ENCODE data around the gene FOSL1. TPM values are rescaled to one million over a fixed set of nuclear protein-coding genes. Genes with fewer than 3 reads are reported as not detected.
A peak's percentile ranks its signal among the peaks of the same experiment; 100 is the strongest.
"Not testable (repeated sequence)": the region's sequence is repeated elsewhere in the genome, so short reads cannot be mapped to it uniquely, and the experiment has no call there.

FOSL1 gene
- total RNA-seq, 1 donor from 2014 or later, result not detected

DNA sequence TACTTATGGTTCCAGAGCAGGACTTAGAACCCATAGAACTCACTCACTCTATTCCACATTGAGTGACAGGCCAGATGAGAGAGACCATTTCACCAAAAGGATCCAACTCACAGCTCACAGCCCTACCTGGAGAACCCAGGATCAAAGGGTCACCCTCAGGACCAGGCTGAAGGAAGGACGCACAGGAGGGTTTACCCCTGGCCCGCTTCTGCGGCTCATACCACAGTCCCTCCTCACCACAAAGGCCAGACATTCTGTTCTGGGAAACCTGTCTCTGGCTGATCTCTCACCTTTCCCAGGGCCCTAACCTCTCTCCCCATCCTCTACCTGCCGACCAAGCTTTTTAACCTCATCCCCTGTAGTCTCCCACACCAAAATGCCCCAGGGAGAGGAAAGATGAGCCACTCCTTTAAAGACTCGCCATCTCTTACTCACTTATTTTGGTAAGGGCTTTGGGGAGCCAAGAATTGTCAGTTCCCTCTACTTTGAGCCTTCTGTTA is 4.7 kb downstream of the FOSL1 start:
- Histone ChIP-seq H3F3A (ENCODE audit: low read depth) (peaks cover 24% of the 10 kb centered on the region), H3K79me2 (ENCODE audit: low read depth) (peaks cover 14% of the 10 kb centered on the region), H3K9ac (no peak overlapping the region), H4K20me1 (ENCODE audit: low read depth) (peaks cover 14% of the 10 kb centered on the region), H3K4me3 (no peak overlapping the region), H2AFZ (replicated peaks) (no peak overlapping the region), H3K9me3 (ENCODE audit: low read depth) (no peaks in the 10 kb centered on the region), H3K4me1 (peaks cover 15% of the 10 kb centered on the region), H3K27me3 (peaks cover 46% of the 10 kb centered on the region), H3K4me2 (no peak overlapping the region), H3K27ac (no peak overlapping the region), H3K36me3 (no peaks in the 10 kb centered on the region)
- no peaks in the 10 kb centered on the region for H3K36me3 Mint-ChIP-seq
- no peak for DNase-seq (ENCODE audit: low spot score)
- TF ChIP-seq EZH2phosphoT487 (IDR thresholded peaks at IDR 0.05) (no peak), EZH2 (IDR thresholded peaks at IDR 0.05) (no peak)
- TF ChIP-seq, protein P1, sequence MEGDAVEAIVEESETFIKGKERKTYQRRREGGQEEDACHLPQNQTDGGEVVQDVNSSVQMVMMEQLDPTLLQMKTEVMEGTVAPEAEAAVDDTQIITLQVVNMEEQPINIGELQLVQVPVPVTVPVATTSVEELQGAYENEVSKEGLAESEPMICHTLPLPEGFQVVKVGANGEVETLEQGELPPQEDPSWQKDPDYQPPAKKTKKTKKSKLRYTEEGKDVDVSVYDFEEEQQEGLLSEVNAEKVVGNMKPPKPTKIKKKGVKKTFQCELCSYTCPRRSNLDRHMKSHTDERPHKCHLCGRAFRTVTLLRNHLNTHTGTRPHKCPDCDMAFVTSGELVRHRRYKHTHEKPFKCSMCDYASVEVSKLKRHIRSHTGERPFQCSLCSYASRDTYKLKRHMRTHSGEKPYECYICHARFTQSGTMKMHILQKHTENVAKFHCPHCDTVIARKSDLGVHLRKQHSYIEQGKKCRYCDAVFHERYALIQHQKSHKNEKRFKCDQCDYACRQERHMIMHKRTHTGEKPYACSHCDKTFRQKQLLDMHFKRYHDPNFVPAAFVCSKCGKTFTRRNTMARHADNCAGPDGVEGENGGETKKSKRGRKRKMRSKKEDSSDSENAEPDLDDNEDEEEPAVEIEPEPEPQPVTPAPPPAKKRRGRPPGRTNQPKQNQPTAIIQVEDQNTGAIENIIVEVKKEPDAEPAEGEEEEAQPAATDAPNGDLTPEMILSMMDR (IDR thresholded peaks at IDR 0.05), result no peak
- H3K9me3 Mint-ChIP-seq, result no peaks in the 10 kb centered on the region
- peaks cover 28% of the 10 kb centered on the region for H3K27me3 Mint-ChIP-seq (ENCODE audit: insufficient read depth, low read depth)
- peak overlapping the region; percentile 59 for H3K4me3 Mint-ChIP-seq
- H3K27ac Mint-ChIP-seq, result no peak overlapping the region
- peaks cover 21% of the 10 kb centered on the region for H3K4me1 Mint-ChIP-seq

DNA sequence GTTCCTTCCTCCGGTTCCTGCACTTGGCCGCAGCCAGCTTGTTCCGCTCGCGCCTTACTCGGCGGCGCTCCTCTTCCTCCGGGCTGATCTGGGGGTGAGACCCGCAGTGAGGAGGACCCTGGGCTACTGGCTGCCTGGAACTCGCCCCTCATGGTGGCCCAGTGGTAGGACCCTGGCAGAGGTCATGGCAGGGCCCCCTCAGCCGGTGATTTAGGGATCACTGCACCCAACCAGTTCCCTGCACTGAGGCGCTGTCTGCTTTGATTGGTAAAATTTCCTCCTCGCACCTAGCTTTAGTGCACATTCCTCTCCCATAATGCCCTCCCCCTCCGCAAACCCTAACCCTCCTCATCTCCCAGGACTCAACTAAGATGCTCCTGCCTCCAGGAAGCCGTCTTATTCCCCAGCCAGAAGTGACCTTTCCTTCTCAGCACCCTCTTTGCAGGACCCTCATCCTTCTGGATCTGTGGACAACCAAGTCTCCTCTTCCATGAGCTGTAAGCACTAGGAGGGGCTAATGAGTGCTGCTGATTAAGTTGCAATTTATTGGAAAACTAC is 6.1 kb downstream of the FOSL1 start:
- Histone ChIP-seq H3K4me1 (peaks cover 17% of the 10 kb centered on the region), H4K20me1 (ENCODE audit: low read depth) (peaks cover 14% of the 10 kb centered on the region), H3K4me3 (no peak overlapping the region), H3K27ac (no peak overlapping the region), H2AFZ (replicated peaks) (no peak overlapping the region), H3K79me2 (ENCODE audit: low read depth) (peaks cover 14% of the 10 kb centered on the region), H3K9ac (no peak overlapping the region), H3K36me3 (no peaks in the 10 kb centered on the region), H3K27me3 (peaks cover 44% of the 10 kb centered on the region), H3F3A (ENCODE audit: low read depth) (peaks cover 30% of the 10 kb centered on the region), H3K4me2 (no peak overlapping the region), H3K9me3 (ENCODE audit: low read depth) (no peaks in the 10 kb centered on the region)
- Mint-ChIP-seq H3K36me3 (no peaks in the 10 kb centered on the region), H3K4me1 (peaks cover 32% of the 10 kb centered on the region), H3K4me3 (peak overlapping the region; percentile 39), H3K27ac (no peak overlapping the region), H3K27me3 (ENCODE audit: insufficient read depth, low read depth) (peaks cover 24% of the 10 kb centered on the region), H3K9me3 (no peaks in the 10 kb centered on the region)
- TF ChIP-seq, protein P1 (IDR thresholded peaks at IDR 0.05), result no peak
- TF ChIP-seq EZH2 (IDR thresholded peaks at IDR 0.05) (no peak), EZH2phosphoT487 (IDR thresholded peaks at IDR 0.05) (no peak)
- DNase-seq (ENCODE audit: low spot score), result no peak

DNA sequence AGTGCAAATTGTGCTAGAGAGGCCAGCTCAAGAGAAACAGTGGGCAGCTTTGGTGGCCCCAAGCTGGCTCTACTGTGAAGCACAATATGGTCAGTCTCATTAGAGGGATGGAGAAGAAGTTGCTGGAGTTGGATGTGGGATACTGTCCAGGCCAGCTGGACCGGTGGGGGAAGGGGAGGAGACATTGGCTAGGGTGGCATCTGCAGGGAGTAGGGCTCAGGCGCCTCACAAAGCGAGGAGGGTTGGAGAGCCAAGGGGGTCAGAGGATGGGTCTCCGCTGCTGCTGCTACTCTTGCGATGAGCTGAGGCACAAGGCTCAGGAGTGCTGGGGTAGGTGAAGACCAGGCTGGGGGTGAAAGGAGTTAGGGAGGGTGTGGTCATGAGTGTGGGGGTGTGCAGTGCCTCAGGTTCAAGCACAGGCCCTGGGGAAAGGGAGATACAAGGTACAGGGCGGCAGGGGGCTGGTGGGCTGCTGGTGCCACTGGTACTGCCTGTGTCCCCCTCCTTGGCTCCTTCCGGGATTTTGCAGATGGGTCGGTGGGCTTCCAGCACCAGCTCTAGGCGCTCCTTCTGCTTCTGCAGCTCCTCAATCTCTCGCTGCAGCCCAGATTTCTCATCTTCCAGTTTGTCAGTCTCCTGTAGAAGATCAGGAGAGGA is 7.4 kb downstream of the FOSL1 start:
- Histone ChIP-seq H3F3A (ENCODE audit: low read depth) (peaks cover 37% of the 10 kb centered on the region), H3K9ac (no peak overlapping the region), H3K4me1 (peaks cover 17% of the 10 kb centered on the region), H3K9me3 (ENCODE audit: low read depth) (no peaks in the 10 kb centered on the region), H2AFZ (replicated peaks) (no peak overlapping the region), H3K4me2 (peak overlapping the region; percentile 5), H3K79me2 (ENCODE audit: low read depth) (peaks cover 14% of the 10 kb centered on the region), H4K20me1 (ENCODE audit: low read depth) (peaks cover 14% of the 10 kb centered on the region), H3K4me3 (no peak overlapping the region), H3K27ac (no peak overlapping the region), H3K36me3 (no peaks in the 10 kb centered on the region), H3K27me3 (peaks cover 36% of the 10 kb centered on the region)
- Mint-ChIP-seq H3K4me1 (peaks cover 38% of the 10 kb centered on the region), H3K36me3 (no peaks in the 10 kb centered on the region), H3K4me3 (peak overlapping the region; percentile 86), H3K27me3 (ENCODE audit: insufficient read depth, low read depth) (peaks cover 15% of the 10 kb centered on the region), H3K27ac (peak overlapping the region; percentile 16), H3K9me3 (no peaks in the 10 kb centered on the region)
- DNase-seq (ENCODE audit: low spot score), result no peak
- TF ChIP-seq EZH2phosphoT487 (IDR thresholded peaks at IDR 0.05) (no peak), EZH2 (IDR thresholded peaks at IDR 0.05) (no peak)
- TF ChIP-seq, protein P1 (IDR thresholded peaks at IDR 0.05), result no peak

DNA sequence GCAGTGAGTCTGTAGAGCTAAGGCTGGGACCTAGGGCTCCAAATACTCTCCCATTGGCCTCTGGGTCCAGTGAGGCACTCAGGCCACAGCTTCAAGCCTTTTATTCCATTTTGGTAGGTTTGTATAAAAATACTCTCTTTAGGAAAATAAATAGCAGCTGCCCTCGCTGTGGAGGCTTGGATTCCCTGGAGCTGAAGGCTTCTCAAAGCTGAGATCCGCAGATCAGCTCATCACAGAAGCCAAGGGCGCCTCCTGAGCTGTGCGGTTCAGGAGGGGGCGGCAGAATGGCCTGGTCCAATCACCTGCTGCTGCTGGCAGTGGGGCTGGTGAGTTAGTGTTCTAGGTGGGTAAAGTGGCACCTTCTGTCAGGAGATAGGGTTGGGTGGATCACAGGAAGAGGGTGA is 8.0 kb downstream of the FOSL1 start:
- not testable (repeated sequence) for H3K27ac ChIP-seq; DNase-seq (ENCODE audit: low spot score); H3K36me3 ChIP-seq; H3K9ac ChIP-seq; H3K9me3 Mint-ChIP-seq; H3K9me3 ChIP-seq (ENCODE audit: low read depth); H3K27ac Mint-ChIP-seq; H2AFZ ChIP-seq (replicated peaks); H3K36me3 Mint-ChIP-seq
- Mint-ChIP-seq H3K4me3 (peak overlapping the region; percentile 86), H3K4me1 (peaks cover 44% of the 10 kb centered on the region), H3K27me3 (ENCODE audit: insufficient read depth, low read depth) (peaks cover 12% of the 10 kb centered on the region)
- H3K79me2 ChIP-seq (ENCODE audit: low read depth), result peaks cover 21% of the 10 kb centered on the region
- peak overlapping the region; percentile 91 for H3K4me2 ChIP-seq
- peaks cover 44% of the 10 kb centered on the region for H3F3A ChIP-seq (ENCODE audit: low read depth)
- H4K20me1 ChIP-seq (ENCODE audit: low read depth), result peaks cover 14% of the 10 kb centered on the region
- H3K4me1 ChIP-seq, result peaks cover 23% of the 10 kb centered on the region
- peak overlapping the region; percentile 66 for H3K4me3 ChIP-seq
- H3K27me3 ChIP-seq, result peaks cover 29% of the 10 kb centered on the region

Measured in neural progenitor cell (in vitro differentiated cells).